ENCODE data around the gene MPEG1. TPM values are rescaled to one million over a fixed set of nuclear protein-coding genes. Genes with fewer than 3 reads are reported as not detected.

MPEG1 gene, protein sequence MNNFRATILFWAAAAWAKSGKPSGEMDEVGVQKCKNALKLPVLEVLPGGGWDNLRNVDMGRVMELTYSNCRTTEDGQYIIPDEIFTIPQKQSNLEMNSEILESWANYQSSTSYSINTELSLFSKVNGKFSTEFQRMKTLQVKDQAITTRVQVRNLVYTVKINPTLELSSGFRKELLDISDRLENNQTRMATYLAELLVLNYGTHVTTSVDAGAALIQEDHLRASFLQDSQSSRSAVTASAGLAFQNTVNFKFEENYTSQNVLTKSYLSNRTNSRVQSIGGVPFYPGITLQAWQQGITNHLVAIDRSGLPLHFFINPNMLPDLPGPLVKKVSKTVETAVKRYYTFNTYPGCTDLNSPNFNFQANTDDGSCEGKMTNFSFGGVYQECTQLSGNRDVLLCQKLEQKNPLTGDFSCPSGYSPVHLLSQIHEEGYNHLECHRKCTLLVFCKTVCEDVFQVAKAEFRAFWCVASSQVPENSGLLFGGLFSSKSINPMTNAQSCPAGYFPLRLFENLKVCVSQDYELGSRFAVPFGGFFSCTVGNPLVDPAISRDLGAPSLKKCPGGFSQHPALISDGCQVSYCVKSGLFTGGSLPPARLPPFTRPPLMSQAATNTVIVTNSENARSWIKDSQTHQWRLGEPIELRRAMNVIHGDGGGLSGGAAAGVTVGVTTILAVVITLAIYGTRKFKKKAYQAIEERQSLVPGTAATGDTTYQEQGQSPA
- 1 to 10 TPM; 5.7 to 5.9 TPM for total RNA-seq
- polyA plus RNA-seq: under 1 TPM in 2 of 3 donors, not detected in 1; 0.30 to 0.44 TPM
- total RNA-seq: 0 reads per million in 6 experiments

DNA sequence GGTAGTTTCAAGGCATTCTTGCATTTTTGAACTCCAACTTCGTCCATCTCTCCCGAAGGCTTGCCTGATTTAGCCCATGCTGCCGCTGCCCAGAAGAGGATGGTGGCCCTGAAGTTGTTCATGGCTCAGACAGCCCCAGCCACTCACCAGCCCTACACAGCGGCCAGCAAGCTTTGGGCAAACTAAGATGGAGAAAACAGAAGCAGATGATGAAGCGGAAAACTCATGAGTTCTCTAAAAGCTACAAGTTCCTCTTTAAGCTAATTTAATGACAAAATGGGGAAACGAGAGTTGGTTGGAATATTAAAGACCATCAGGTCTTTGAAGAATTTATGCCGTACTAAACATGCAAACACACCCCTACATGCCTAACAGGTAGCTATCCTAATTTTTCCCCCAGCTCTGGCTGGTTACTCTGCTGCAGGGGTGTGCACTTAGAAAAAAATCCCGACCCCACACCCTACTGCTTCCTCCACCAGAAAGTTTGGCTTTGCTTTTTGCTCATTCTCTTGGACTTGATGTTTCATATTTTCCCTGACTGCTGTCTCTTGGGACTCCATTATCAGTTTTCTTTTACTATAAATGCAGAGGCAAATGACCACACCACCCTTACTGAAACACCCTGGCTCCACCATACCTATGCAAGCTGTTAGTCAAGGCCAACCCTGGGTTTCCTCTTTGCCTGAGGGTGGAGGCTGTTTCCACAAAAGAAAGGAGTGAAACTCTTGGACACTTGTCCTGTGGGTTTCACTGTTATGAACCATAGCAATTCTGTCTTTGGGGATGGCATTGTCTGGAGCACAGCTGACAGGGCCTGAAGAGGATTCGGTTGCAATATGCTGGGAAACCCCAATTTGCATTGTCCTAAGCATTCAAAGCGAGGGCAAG, at the start of gene MPEG1:
Gene MPEG1, minus strand, starts transcription at position 184 of the 888 bp plus-strand sequence. Its CDS starts 62 bp downstream, at position 122.
- Mint-ChIP-seq H3K4me3 (peak within 1 kb of the TSS in 2 of 10 donors; percentile 25 to 88), H3K27me3 (peaks cover 0 to 5% (median 0%) of the 10 kb centered on the region in 5 donors), H3K36me3 (no peaks in the 10 kb centered on the region), H3K4me1 (peaks cover 2 to 52% (median 9%) of the 10 kb centered on the region in 4 donors), H3K27ac (peak within 1 kb of the TSS in 4 of 10 donors; percentile 18 to 86 (median 68)), H3K9me3 (no peaks in the 10 kb centered on the region)
- DNase-seq (no peak), ATAC-seq (no peak)
- POLR2A ChIA-PET: interaction anchor here (1.0 kb wide), 1 partner anchor 69 kb away, joined by 3 read pairs; no protein-coding TSS in a partner anchor

DNA sequence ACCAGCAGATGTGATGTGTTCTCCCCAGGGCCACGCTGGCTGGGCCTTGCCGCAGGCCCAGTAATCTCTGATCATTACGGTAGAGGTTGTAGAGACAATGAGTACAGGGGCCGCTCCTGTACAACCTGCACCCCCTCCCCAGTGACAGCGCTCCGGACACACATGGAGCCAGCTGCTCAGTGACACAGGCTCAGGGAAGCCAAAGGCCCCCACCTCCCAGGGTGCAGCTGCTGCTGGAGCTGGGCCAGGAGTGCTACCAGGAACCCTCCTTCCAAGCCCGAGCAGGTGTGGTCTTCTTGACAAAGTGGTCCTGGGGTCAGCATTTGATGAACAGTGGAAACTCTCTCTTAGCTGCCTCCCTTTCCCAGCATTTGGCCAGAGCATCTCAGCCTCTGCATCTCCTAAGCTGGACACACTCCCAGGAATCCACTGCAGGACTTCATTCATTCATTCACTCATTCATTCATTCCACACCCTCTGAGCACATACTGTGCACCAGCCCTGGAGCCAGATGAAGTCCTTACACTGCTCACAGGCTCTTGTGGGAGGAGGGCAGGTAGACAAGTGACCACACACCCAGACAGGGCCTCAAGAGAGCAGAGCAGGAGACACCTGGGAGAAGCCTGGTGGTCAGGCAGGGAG, 49.6 kb upstream of the MPEG1 start:
- no peaks in the 10 kb centered on the region for H3K36me3 Mint-ChIP-seq
- no peak overlapping the region for H3K27ac Mint-ChIP-seq
- no peak for ATAC-seq
- H3K4me1 Mint-ChIP-seq: peaks cover 0 to 15% (median under 1%) of the 10 kb centered on the region in 4 donors
- no peak overlapping the region for H3K4me3 Mint-ChIP-seq
- no peaks in the 10 kb centered on the region for H3K9me3 Mint-ChIP-seq
- H3K27me3 Mint-ChIP-seq: peaks cover 0 to 3% (median 0%) of the 10 kb centered on the region in 5 donors
- POLR2A ChIA-PET: interaction anchor here (1.7 kb wide), 1 partner anchor 11 kb away, joined by 5 read pairs; no protein-coding TSS in a partner anchor
- no peak for DNase-seq

DNA sequence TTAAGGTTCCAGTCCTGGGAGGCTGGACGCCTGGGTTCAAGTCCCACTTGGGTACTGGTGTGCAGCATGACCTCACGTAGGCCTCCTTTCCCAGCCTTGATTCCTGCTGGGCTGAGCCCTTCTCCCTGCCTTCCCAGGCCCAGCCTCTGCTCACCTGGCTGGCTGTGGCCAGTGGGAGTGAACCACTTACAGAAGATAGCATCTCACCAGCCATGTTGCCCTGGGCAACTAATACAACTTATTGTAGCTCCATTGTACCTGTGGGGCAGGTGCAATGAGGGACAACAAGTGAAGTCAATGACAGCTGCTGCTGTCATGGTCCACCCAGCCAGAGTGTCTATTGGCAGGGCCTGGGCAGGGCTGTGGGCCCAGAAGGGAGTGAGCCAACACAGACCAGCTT, 48.4 kb upstream of the MPEG1 start:
- H3K27ac Mint-ChIP-seq: no peak overlapping the region
- no peaks in the 10 kb centered on the region for H3K9me3 Mint-ChIP-seq
- ATAC-seq: no peak
- POLR2A ChIA-PET: interaction anchor here (1.7 kb wide), 1 partner anchor 12 kb away, joined by 5 read pairs; no protein-coding TSS in a partner anchor
- no peak overlapping the region for H3K4me3 Mint-ChIP-seq
- DNase-seq: no peak
- H3K36me3 Mint-ChIP-seq: no peaks in the 10 kb centered on the region
- peaks cover 0 to 5% (median 0%) of the 10 kb centered on the region in 5 donors for H3K27me3 Mint-ChIP-seq
- peaks cover 0 to 9% (median 0%) of the 10 kb centered on the region in 4 donors for H3K4me1 Mint-ChIP-seq

DNA sequence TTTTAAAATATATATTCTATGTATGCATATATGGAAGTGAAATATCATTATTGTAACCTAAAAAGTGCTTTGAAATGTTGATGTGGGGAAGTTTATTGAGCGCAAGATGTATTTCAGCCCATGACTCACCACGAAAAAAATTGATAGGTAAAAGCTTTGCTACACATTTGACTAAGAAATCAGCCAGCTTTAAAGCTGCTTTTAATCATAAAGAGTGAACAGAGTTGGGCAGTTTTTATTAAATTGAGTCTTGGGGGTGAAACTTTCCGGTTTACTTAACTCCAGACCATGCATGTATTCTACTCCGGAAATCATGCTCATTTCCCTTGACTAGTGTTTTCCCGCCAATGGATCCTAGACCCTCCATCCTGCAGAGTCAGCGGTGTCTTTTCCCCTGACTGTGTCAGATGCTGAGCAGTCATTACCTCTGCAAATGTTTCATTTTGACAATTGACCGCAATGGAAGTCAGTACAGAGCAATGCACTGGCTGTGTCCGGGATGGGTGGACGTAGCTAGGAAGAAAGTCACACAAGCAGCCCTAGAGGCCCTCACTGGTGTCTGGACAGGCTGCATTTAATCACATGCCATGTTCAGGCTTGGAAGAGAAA, 47.2 kb upstream of the MPEG1 start:
- Mint-ChIP-seq H3K27me3 (peaks cover 0 to 5% (median 0%) of the 10 kb centered on the region in 5 donors), H3K4me3 (no peak overlapping the region), H3K4me1 (peaks cover 0 to 10% (median 0%) of the 10 kb centered on the region in 4 donors), H3K27ac (no peak overlapping the region), H3K9me3 (no peaks in the 10 kb centered on the region), H3K36me3 (no peaks in the 10 kb centered on the region)
- POLR2A ChIA-PET: interaction anchor here (1.7 kb wide), 1 partner anchor 13 kb away, joined by 5 read pairs; no protein-coding TSS in a partner anchor
- ATAC-seq (no peak), DNase-seq (no peak)

DNA sequence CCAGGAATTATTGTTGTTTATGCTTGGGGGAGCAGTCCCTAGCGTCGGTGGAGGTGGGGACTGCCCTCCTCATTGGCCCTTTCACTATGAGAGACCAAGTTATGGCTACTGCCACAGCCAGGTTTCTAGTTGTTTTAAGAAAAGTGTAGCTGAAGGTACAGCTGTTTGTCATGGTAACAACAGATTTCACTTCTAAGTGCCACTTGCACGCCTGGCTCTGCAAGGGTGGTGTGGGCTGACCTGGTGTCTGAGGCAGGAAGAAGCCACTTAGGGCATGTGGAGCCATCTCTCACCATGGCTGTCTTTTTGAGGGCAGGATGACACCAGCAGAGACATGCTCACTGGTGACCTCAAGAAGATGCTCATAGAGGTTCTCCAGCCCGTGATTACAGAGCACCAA, 46.3 kb upstream of the MPEG1 start:
- Mint-ChIP-seq H3K36me3 (no peaks in the 10 kb centered on the region), H3K9me3 (no peaks in the 10 kb centered on the region), H3K27ac (no peak overlapping the region), H3K27me3 (peaks cover 0 to 5% (median 0%) of the 10 kb centered on the region in 5 donors), H3K4me3 (no peak overlapping the region), H3K4me1 (peaks cover 0 to 15% (median 0%) of the 10 kb centered on the region in 4 donors)
- no peak for ATAC-seq
- no peak for DNase-seq
- POLR2A ChIA-PET: no interaction called here

DNA sequence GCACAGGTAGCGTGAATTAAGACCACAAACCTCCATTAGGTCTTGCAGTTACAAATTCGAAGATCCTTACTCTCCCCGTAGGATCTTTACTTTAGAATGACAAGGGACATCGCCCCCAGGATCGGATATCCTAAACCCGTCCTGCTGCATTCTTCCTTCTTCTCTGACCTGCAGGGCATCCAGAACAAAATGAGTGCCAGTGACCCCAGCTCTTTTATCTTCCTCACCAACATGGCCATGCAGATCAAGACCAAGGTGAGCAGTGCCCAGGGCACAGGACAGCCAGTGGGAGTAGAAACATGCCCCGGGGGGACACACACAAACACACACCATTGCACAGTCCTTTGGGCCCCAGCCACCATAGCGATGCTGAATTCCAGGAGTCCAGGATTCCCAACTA, 42.6 kb upstream of the MPEG1 start:
- no peaks in the 10 kb centered on the region for H3K36me3 Mint-ChIP-seq
- no peak overlapping the region for H3K4me3 Mint-ChIP-seq
- no peaks in the 10 kb centered on the region for H3K9me3 Mint-ChIP-seq
- ATAC-seq (no peak), DNase-seq (no peak)
- H3K27ac Mint-ChIP-seq: no peak overlapping the region
- POLR2A ChIA-PET: no interaction called here
- peaks cover 0 to 6% (median 0%) of the 10 kb centered on the region in 5 donors for H3K27me3 Mint-ChIP-seq
- H3K4me1 Mint-ChIP-seq: peaks cover 0 to 17% (median 1%) of the 10 kb centered on the region in 4 donors

DNA sequence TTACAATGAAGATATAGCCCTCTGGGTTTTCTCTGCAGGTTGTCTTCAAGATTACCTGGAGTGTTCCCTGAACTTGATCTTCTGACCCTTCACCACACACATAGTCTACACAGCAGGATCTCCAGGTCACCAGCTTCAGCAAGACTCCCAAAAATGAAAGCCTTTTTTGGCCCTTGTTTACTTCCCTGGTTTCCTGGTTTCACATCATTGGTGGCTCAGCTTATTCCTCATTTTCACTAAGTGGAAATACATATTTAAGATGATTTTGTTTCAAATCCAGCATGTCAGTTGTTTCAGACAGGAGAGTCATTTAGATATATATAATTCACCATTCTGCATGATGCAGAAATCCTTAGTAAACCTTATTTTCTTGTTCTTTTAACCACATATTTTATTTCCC, 41.6 kb upstream of the MPEG1 start:
- no peak for ATAC-seq
- Mint-ChIP-seq H3K4me1 (peaks cover 0 to 20% (median 1%) of the 10 kb centered on the region in 4 donors), H3K4me3 (no peak overlapping the region), H3K36me3 (no peaks in the 10 kb centered on the region), H3K9me3 (no peaks in the 10 kb centered on the region), H3K27ac (no peak overlapping the region), H3K27me3 (peaks cover 0 to 6% (median 0%) of the 10 kb centered on the region in 5 donors)
- POLR2A ChIA-PET: no interaction called here
- DNase-seq: no peak

DNA sequence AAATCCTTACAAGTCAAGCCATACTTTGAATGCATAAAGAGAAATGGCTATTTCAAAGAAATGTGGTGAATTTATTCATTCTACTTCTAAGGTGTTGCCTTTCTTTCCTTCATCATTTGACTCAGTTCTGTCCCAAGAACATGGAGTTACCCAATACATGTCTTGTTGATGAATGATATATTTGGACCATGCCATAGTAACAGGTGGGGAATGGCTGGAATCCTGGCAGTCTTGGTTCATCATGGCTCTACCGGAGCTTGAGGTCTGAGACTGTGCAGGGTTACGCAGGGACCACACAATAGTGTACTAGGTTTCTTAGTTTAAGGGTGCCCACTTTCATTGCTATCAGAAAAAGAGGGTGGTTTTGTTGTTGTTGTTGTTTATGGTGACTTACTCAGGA, 40.3 kb upstream of the MPEG1 start:
- ATAC-seq: no peak
- no peak for DNase-seq
- H3K36me3 Mint-ChIP-seq: no peaks in the 10 kb centered on the region
- peaks cover 9 to 31% (median 10%) of the 10 kb centered on the region in 4 donors for H3K4me1 Mint-ChIP-seq
- no peak overlapping the region for H3K4me3 Mint-ChIP-seq
- POLR2A ChIA-PET: no interaction called here
- H3K27me3 Mint-ChIP-seq: peaks cover 0 to 5% (median 0%) of the 10 kb centered on the region in 5 donors
- no peaks in the 10 kb centered on the region for H3K9me3 Mint-ChIP-seq
- H3K27ac Mint-ChIP-seq: no peak overlapping the region

DNA sequence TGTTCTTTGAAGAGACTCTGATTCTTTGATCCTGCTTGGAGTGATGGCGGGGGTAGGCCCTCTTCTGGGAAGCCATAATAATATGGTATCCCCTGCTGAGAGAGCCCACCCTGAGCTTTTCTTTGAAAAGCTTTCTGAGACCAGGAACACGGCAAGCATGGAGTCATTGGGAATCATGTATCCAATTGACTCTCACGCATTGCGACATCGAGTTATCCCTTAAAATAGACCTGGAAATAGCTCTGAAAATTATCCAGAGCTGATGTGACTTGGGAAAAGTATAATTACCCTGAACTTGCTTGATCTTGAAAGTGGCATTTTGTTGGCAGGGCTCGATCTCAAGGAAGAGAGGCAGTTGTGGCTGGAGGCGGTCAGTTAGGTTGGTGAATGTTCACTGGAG, 36.8 kb upstream of the MPEG1 start:
- ATAC-seq: no peak
- H3K27me3 Mint-ChIP-seq: peaks cover 0 to 2% (median 0%) of the 10 kb centered on the region in 5 donors
- no peak for DNase-seq
- H3K4me3 Mint-ChIP-seq: no peak overlapping the region
- peaks cover 18 to 41% (median 23%) of the 10 kb centered on the region in 4 donors for H3K4me1 Mint-ChIP-seq
- H3K36me3 Mint-ChIP-seq: no peaks in the 10 kb centered on the region
- POLR2A ChIA-PET: interaction anchor here (0.8 kb wide), 1 partner anchor 78 kb away, joined by 3 read pairs; the partner anchor contains the start of gene DTX4
- H3K27ac Mint-ChIP-seq: no peak overlapping the region
- H3K9me3 Mint-ChIP-seq: no peaks in the 10 kb centered on the region

DNA sequence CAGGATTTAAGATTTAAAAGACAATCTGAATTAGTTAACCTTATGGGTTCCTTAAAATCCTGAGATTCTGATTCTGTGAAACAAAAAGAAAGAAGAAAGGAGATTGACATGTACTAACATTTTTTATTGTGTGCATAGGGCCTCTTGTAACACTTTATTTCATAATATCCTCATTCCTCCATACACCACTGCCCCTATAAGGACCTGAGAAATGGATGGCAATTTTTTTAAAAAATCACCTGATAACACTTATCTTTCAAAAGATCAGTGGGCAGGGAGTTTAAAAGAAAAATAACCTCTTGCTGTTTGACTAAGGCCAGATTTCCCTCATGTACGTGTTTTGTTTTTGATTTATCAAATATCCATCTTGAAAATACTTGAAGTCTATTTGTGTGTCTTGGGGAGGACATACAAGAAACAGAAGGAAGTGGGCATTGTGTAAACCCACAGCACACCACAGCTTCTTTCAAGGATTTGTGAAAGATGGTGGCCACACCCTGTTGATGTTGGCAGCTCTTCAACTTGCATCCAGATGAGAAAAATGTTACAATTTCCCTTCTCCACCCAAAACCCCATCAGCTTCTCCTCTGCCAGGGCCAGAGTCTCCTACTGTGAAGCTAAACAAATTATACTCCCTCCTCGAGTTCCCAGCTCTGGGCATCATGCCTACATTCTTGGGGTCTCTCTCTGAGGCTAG, 35.0 kb upstream of the MPEG1 start:
- peak in 3 of 10 donors; percentile 8 to 44 (median 37) for DNase-seq
- ATAC-seq: peak in 1 of 2 donors; percentile 42
- POLR2A ChIA-PET: no interaction called here
- H3K4me1 Mint-ChIP-seq: peaks cover 18 to 38% (median 23%) of the 10 kb centered on the region in 4 donors
- no peaks in the 10 kb centered on the region for H3K9me3 Mint-ChIP-seq
- peaks cover 0 to 5% (median 0%) of the 10 kb centered on the region in 5 donors for H3K27me3 Mint-ChIP-seq
- peak overlapping the region in 6 of 10 donors; percentile 0 to 73 (median 4) for H3K27ac Mint-ChIP-seq
- peak overlapping the region in 8 of 10 donors; percentile 4 to 40 (median 21) for H3K4me3 Mint-ChIP-seq
- H3K36me3 Mint-ChIP-seq: no peaks in the 10 kb centered on the region

DNA sequence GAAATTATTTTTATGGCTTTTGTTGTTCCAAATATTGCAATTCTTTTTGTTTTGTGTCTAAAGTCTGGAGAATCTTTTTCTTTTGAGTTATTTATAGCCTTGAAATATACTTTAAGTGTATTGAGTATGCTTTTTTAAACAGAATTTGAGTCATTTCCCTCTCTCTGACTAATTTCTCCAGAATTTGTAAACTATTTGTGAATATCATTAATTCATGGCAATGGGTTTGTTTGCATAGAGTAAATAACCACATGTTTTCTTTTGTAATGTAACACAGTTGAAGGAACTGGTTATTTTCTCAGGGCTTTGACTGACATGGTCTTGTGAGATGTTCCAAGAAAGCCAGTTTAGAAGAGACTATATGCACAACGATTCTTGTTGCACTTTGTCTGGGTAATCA, 30.9 kb upstream of the MPEG1 start:
- Mint-ChIP-seq H3K4me1 (peaks cover 13 to 22% (median 18%) of the 10 kb centered on the region in 4 donors), H3K36me3 (peaks cover 0 to 12% (median 0%) of the 10 kb centered on the region in 3 donors), H3K27me3 (peaks cover 0 to 4% (median 0%) of the 10 kb centered on the region in 5 donors), H3K4me3 (no peak overlapping the region), H3K9me3 (peaks cover 0 to 21% (median 7%) of the 10 kb centered on the region in 9 donors), H3K27ac (peak overlapping the region in 1 of 10 donors; percentile 19)
- ATAC-seq (no peak), DNase-seq (no peak)
- POLR2A ChIA-PET: no interaction called here

Measured in naive thymus-derived CD8-positive, alpha-beta T cell (primary cell).